Prostate gland (tissue), 2 donors: ENCODE measurements around the gene ABL1.

ENCODE experiments used
- POLR2A ChIP-seq: fragments of 450-650 bp; IDR thresholded peaks from one replicate; pipeline ENCODE4 v1.6.1; 2016; ENCODE audit warnings: antibody characterized with exemption, mild to moderate bottlenecking
- TF ChIP-seq, protein P1 (sequence below), 4 experiments: fragments of 200-600 bp in 2 of 4; fragments of 450-650 bp in 2 of 4; sonication (generic) in 2 of 4; IDR thresholded peaks; 1 replicate in 3 of 4; 2 replicates in 1 of 4; pipeline ENCODE4 v1.5.1; 2016 to 2019; ENCODE audit warnings: antibody characterized with exemption in 4 of 4, mild to moderate bottlenecking in 2 of 4, moderate library complexity in 2 of 4

DNA sequence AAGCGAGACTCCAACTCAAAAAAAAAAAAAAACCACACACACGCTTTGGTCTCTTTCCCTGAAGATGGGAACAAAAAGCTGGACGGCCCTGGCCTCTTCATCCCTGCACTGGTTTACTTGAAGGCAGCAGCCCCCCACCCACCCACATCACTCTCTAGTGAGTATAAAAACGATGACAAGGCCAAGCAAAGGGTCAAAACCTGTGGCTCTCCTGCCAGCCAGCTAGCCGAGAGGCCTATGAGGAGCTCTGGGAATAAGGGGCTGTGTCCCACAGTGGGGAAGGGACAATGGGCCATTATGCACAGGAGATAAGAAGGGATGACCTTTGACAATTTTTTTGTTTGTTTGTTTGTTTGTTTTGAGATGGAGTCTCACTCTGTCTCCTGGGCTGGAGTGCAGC is 48.4 kb downstream of the ABL1 start:
- TF ChIP-seq, protein P1, sequence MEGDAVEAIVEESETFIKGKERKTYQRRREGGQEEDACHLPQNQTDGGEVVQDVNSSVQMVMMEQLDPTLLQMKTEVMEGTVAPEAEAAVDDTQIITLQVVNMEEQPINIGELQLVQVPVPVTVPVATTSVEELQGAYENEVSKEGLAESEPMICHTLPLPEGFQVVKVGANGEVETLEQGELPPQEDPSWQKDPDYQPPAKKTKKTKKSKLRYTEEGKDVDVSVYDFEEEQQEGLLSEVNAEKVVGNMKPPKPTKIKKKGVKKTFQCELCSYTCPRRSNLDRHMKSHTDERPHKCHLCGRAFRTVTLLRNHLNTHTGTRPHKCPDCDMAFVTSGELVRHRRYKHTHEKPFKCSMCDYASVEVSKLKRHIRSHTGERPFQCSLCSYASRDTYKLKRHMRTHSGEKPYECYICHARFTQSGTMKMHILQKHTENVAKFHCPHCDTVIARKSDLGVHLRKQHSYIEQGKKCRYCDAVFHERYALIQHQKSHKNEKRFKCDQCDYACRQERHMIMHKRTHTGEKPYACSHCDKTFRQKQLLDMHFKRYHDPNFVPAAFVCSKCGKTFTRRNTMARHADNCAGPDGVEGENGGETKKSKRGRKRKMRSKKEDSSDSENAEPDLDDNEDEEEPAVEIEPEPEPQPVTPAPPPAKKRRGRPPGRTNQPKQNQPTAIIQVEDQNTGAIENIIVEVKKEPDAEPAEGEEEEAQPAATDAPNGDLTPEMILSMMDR (IDR thresholded peaks at IDR 0.05), result no peak
- TF ChIP-seq POLR2A, result no peak
